B cell (primary cell): Measurements from ENCODE around the gene GNB5.

Source experiments
- CTCF ChIP-seq: fragments of 200-600 bp; IDR thresholded peaks from one replicate; pipeline ENCODE4 v1.8.0; 2022; ENCODE audit warnings: antibody characterized with exemption, mild to moderate bottlenecking
- EZH2 ChIP-seq: IDR thresholded peaks from 2 replicates; pipeline ENCODE4 v1.6.1; 2012; ENCODE audit warnings: borderline replicate concordance, low read depth, mild to moderate bottlenecking, moderate library complexity, low read length; ENCODE audit not compliant: insufficient read depth, poor library complexity, severe bottlenecking

- TF ChIP-seq CTCF = no peak
- TF ChIP-seq EZH2 = no peak
These were observed 84.0 kb downstream of the GNB5 start for GRCh38 chr15:52107238-52107637.
